Duodenal mucosa (tissue), 2 donors: Measurements from ENCODE around the gene C6.
"Not testable (repeated sequence)": the region's sequence is repeated elsewhere in the genome, so short reads cannot be mapped to it uniquely, and the experiment has no call there.

Experiments
- H3K27ac ChIP-seq: one replicate; pipeline ENCODE4 v1.7.0; 2013; ENCODE audit warnings: low read depth, low read length
- H3K27me3 ChIP-seq, 2 donors: one replicate each; pipeline ENCODE4 v1.7.0; 2013; ENCODE audit warnings: low read length in 2 of 2, control low read depth in 1 of 2; ENCODE audit not compliant: insufficient read depth in 2 of 2, control insufficient read depth in 1 of 2
- H3K36me3 ChIP-seq, 2 donors: one replicate each; pipeline ENCODE4 v1.7.0; 2013; ENCODE audit warnings: low read length in 2 of 2, control low read depth in 1 of 2; ENCODE audit not compliant: insufficient read depth in 2 of 2, control insufficient read depth in 1 of 2
- H3K4me1 ChIP-seq, 2 donors: one replicate each; pipeline ENCODE4 v1.7.0; 2013; ENCODE audit warnings: low read length in 2 of 2, control low read depth in 1 of 2; ENCODE audit not compliant: insufficient read depth in 2 of 2, control insufficient read depth in 1 of 2
- H3K4me3 ChIP-seq, 2 donors: one replicate each; pipeline ENCODE4 v1.7.0; 2013; ENCODE audit warnings: low read length in 2 of 2, low read depth in 1 of 2
- H3K9ac ChIP-seq, 2 donors: one replicate each; pipeline ENCODE4 v1.7.0; 2013; ENCODE audit warnings: low read length in 2 of 2, low read depth in 1 of 2
- H3K9me3 ChIP-seq, 2 donors: one replicate each; pipeline ENCODE4 v1.7.0; 2013; ENCODE audit warnings: low read length in 2 of 2, control low read depth in 1 of 2; ENCODE audit not compliant: control insufficient read depth in 1 of 2

The C6 gene

DNA sequence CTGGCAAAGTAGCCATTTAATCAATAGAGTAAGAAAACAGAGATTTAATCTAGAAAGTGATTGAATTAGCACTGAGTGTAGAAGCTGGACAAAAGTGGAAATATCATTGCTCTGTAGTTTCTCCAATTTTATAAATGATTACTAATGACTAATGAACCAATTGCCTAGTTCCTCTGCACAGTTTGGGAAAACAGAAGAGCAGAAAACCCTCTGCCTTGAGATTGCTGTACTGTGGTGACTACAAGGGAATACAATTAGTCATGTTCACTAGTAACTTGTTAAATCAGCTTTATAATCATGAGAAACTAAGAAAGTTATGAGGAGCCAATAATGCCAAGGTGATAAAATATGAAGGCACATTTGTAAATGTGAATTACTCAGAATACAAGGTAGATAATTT is 21.1 kb upstream of the C6 start:
- Histone ChIP-seq H3K9ac (no peak overlapping the region), H3K4me3 (no peak overlapping the region), H3K4me1 (no peaks in the 10 kb centered on the region), H3K36me3 (no peaks in the 10 kb centered on the region), H3K9me3 (peaks cover 2 to 10% of the 10 kb centered on the region in 2 donors), H3K27me3 (no peaks in the 10 kb centered on the region), H3K27ac (no peak overlapping the region)

- no peaks in the 10 kb centered on the region for H3K4me1 ChIP-seq
- no peaks in the 10 kb centered on the region for H3K36me3 ChIP-seq
- H3K9ac ChIP-seq, result no peak overlapping the region
- H3K9me3 ChIP-seq, result peaks cover 2 to 9% of the 10 kb centered on the region in 2 donors
- H3K4me3 ChIP-seq, result no peak overlapping the region
- H3K27me3 ChIP-seq, result no peaks in the 10 kb centered on the region
- H3K27ac ChIP-seq, result no peak overlapping the region
These were observed 19.5 kb upstream of the C6 start for GRCh38 chr5:41232797-41233196.

- not testable (repeated sequence) for H3K9ac ChIP-seq, H3K27me3 ChIP-seq, H3K4me1 ChIP-seq, H3K4me3 ChIP-seq, H3K36me3 ChIP-seq, H3K27ac ChIP-seq
- H3K9me3 ChIP-seq, result peaks cover 2 to 14% of the 10 kb centered on the region in 2 donors
These were observed 16.9 kb upstream of the C6 start for GRCh38 chr5:41230276-41230675.

DNA sequence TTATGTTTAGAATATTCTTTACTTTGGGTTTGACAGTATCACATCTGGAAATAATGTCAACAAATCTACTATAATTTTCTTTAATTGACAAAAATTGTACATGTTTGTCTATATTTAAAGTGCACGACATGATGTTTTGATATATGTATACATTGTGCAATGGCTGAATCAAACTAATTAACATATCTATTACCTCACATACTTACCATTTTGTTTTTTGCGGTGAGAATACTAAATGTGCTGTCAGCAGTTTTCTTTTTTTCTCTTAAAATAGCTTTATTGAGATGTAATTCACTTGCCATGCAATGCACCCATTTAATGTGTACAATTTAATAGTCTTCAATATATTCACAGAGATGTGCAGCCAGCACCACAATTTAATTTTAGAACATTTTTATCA is 10.6 kb upstream of the C6 start:
- Histone ChIP-seq H3K9ac (no peak overlapping the region), H3K36me3 (no peaks in the 10 kb centered on the region), H3K27me3 (no peaks in the 10 kb centered on the region), H3K27ac (no peak overlapping the region), H3K9me3 (peaks cover 0 to 5% of the 10 kb centered on the region in 2 donors), H3K4me3 (no peak overlapping the region), H3K4me1 (no peaks in the 10 kb centered on the region)

GRCh38 chr5:41219658-41220269 is 6.4 kb upstream of the C6 start:
- Histone ChIP-seq H3K4me1 (no peaks in the 10 kb centered on the region), H3K27me3 (no peaks in the 10 kb centered on the region), H3K4me3 (no peak overlapping the region), H3K9me3 (no peaks in the 10 kb centered on the region), H3K27ac (no peak overlapping the region), H3K9ac (no peak overlapping the region), H3K36me3 (no peaks in the 10 kb centered on the region)

GRCh38 chr5:41218929-41219657 is 5.8 kb upstream of the C6 start:
- Histone ChIP-seq H3K36me3 (no peaks in the 10 kb centered on the region), H3K27ac (no peak overlapping the region), H3K4me3 (no peak overlapping the region), H3K27me3 (no peaks in the 10 kb centered on the region), H3K9me3 (no peaks in the 10 kb centered on the region), H3K9ac (no peak overlapping the region), H3K4me1 (no peaks in the 10 kb centered on the region)

DNA sequence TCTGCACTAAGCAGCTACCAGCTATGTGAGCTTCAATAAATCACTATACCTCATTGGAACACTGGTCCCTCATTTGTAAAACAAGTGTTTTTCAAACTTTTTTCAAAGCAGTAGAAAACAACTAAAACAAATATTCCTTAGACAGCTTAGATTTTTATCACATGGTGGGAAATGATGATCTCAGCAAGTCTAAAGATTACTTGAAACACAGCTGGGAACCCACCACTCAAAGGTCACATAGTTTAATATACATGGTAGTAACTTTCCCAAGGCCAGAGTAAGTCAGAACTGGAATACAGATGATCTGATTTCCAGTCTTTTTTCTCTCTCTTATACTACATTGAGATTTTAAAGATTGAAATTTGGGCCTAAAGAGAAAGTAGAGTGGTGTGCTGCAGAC is 850 bp upstream of the C6 start:
- Histone ChIP-seq H3K4me1 (peaks cover 0 to 3% of the 10 kb centered on the region in 2 donors), H3K36me3 (no peaks in the 10 kb centered on the region), H3K27ac (no peak overlapping the region), H3K27me3 (no peaks in the 10 kb centered on the region), H3K4me3 (no peak overlapping the region), H3K9ac (no peak overlapping the region), H3K9me3 (no peaks in the 10 kb centered on the region)

DNA sequence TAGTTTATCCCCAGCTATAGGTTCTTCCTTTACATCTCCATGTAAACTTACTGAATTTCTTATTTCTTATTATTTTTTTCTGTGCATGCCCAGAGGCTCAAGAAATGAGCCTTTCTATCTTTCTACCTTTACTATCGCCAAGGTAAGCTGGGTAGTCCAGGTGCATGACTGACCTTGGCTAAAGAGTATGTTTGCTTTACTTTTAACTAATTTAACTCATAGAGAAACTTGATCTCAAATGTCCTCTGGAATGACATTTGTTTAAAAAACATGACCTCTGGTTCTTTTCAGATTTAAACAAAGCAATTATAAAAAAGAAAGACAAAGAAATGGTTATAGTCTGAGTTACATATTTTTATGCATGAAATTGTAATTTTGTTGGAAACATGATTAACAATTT is 397 bp downstream of the C6 start:
- Histone ChIP-seq H3K27me3 (no peaks in the 10 kb centered on the region), H3K4me3 (no peak overlapping the region), H3K4me1 (peaks cover 0 to 3% of the 10 kb centered on the region in 2 donors), H3K9ac (no peak overlapping the region), H3K27ac (no peak overlapping the region), H3K36me3 (no peaks in the 10 kb centered on the region), H3K9me3 (no peaks in the 10 kb centered on the region)

DNA sequence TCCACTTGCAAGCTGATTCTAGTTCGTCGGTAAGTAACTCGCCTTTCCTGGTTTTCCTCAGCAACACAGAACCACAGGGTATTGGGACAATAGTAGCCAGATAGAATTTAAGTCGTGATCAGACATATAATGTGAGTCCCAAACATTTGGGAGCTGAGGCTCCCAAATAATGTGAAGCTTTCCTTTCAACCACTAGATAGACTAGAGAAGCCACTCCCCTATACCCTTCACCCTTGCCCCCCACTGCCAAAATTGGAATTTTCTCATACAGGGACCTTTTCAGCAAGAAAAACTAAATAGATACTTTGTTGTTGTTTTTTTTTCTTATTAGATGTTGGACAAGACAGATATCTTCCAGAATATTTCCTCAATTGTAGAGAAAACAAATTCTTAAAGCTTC is 1.9 kb downstream of the C6 start:
- Histone ChIP-seq H3K27ac (no peak overlapping the region), H3K9me3 (no peaks in the 10 kb centered on the region), H3K27me3 (no peaks in the 10 kb centered on the region), H3K4me1 (peaks cover 0 to 3% of the 10 kb centered on the region in 2 donors), H3K36me3 (no peaks in the 10 kb centered on the region), H3K4me3 (no peak overlapping the region), H3K9ac (no peak overlapping the region)

GRCh38 chr5:41205475-41205874 is 7.9 kb downstream of the C6 start:
- not testable (repeated sequence) for H3K36me3 ChIP-seq, H3K27ac ChIP-seq, H3K4me3 ChIP-seq, H3K9ac ChIP-seq, H3K4me1 ChIP-seq, H3K9me3 ChIP-seq, H3K27me3 ChIP-seq
